ENCODE results near the gene FBXO34.

FBXO34 gene, protein sequence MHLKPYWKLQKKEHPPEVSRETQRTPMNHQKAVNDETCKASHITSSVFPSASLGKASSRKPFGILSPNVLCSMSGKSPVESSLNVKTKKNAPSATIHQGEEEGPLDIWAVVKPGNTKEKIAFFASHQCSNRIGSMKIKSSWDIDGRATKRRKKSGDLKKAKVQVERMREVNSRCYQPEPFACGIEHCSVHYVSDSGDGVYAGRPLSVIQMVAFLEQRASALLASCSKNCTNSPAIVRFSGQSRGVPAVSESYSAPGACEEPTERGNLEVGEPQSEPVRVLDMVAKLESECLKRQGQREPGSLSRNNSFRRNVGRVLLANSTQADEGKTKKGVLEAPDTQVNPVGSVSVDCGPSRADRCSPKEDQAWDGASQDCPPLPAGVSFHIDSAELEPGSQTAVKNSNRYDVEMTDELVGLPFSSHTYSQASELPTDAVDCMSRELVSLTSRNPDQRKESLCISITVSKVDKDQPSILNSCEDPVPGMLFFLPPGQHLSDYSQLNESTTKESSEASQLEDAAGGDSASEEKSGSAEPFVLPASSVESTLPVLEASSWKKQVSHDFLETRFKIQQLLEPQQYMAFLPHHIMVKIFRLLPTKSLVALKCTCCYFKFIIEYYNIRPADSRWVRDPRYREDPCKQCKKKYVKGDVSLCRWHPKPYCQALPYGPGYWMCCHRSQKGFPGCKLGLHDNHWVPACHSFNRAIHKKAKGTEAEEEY

GRCh38 chr14:55270832-55271571 is at the start of gene FBXO34:
Gene FBXO34 (plus strand): TSS chr14:55271421. CDS start chr14:55350391, 78,970 bp downstream.
- peak; percentile 98 to 99 for DNase-seq (ENCODE audit: low read depth in 2 of 2)

- no peak for DNase-seq (ENCODE audit: low read depth in 2 of 2)
Observed at GRCh38 chr14:55221968-55222367, 49.3 kb upstream of the FBXO34 start.

DNA sequence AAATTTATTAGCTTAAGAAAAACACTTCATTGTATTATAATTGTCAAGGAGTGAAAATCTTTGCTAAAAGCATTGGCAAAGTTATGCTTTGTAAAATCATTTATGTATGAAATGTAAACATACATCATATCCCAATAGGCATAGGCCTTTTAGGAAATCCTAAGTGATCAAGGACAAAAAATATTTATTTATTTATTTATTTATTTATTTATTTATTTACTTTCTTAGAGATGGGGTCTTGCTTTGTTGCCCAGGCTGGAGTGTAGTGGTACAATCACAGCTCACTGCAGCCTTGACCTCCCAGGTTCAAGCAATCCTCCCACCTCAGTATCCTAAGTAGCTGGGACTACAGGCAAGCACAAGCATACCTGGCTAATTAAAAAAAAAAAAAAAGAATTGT is 47.9 kb upstream of the FBXO34 start:
- no peak for DNase-seq (ENCODE audit: low read depth in 2 of 2)

DNA sequence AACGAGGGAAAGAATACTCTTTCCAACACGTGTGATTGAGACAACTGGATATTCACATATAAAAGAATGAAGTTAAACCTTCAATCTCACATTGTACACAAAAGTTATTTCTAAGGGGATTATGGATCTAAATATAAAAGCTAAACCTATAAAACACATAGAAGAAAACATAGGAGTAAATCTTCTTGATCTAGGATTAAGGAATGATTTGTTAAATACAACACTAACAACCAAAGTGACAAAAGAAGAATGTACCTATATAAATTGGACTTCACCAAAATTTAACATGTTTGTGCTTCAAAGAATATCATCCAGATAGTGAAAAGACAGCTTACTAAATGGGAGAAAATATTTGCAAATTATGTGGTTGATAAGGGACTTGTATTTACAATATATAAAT is 43.0 kb upstream of the FBXO34 start:
- no peak for DNase-seq (ENCODE audit: low read depth in 2 of 2)

GRCh38 chr14:55233591-55233990 is 37.6 kb upstream of the FBXO34 start:
- no peak for DNase-seq (ENCODE audit: low read depth in 2 of 2)

DNA sequence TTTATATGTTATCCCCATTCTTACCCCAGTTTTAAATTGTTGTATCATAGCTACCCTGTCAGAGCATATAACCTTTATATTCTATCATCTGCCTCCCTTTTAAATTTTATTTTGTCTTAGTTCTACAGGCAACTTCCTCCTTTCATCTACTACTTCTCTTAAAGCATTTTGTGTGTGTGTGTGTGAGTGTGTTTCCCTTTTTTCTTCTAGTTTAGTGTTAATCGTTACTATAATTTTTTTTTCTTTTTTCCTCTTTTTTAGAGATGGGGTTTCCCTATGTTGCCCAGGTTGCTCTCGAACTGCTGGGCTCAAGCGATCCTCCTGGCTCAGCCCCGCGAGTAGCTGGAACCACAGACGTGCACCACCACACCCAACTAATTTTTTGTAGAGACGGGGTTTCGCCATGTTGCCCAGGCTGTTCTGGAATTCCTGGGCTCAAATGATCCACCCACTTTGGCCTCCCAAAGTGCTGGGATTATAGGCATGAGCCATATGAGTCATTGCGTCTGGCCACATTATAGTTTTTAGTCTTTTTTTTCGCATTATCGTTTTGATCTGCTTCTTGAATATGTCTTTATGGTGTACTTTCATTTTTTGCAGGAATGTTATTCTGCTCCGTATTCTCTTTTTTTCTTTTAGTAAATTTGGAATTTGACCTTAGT is 33.1 kb upstream of the FBXO34 start:
- no peak for DNase-seq (ENCODE audit: low read depth in 2 of 2)

DNA sequence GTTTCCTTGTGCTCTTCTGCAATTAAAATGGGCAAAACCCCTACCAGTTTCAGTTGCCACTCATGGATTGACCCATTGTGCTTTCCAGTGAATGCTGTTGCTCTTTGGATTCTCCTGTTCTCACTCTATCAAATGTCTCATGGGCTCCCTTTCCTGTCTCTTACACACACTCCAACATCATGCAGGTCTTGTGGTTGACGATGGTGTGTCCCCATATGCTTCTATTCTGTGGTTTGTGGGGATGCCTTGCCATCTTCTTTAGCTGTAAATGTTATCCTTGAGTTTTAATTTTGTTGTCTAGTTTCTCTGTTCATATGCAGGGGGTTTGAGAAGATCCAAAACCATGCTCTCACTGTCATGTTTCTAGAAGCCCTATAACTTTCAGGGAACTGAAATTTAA is 31.9 kb upstream of the FBXO34 start:
- DNase-seq (ENCODE audit: low read depth in 2 of 2), result no peak

DNA sequence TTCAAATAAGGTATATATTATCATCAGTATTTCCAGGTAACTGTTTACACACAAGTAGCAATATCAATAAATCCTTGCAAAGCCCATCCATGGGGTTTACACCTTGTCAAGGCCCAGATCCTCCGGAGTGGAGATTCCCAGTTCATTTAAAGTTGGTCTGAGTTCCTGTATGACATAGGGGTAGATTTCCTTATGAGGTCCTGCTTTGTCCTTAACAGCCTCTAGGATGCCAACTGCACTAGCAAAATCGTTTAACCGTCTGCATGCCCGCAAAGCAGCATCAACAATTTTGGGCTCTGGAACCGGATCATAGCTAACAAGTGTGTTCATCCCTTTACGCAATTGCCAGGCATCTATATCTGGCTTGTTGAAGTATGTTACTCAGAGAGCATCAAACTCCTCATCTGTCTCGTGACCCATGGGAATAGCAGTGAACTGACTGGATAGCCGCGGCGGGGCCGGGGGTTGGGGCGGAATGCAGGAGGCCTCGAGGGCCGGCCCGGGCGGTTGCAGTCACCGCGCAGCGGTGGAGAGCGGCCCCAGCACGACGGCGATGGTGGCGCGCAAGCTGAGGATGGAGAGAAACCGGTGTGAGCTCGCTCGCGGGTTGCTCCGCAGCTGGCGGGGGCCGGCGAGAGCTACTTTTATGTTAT is 30.6 kb upstream of the FBXO34 start:
- no peak for DNase-seq (ENCODE audit: low read depth in 2 of 2)

DNA sequence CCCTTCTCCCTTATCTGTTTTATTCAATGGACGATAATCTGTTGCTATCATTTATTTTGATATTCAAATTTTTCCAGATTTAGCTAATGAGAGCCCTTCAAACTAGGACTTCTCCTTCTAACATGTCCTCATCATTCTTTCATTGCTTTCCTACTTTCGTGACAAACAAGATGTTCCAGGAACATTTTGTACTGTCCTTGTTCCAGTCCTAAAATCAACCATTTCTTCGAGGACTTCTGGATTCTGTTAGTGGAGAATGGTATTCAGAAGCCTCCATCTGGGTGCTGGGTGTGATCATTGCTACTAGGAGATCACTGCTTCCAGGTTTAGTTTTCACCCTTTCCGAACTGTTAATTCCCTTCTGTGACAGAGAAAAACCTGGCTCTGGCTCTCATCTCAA is 29.5 kb upstream of the FBXO34 start:
- no peak for DNase-seq (ENCODE audit: low read depth in 2 of 2)

- DNase-seq (ENCODE audit: low read depth in 2 of 2), result no peak
Observed at GRCh38 chr14:55243386-55243785, 27.8 kb upstream of the FBXO34 start.

GRCh38 chr14:55243813-55244212 is 27.4 kb upstream of the FBXO34 start:
- no peak for DNase-seq (ENCODE audit: low read depth in 2 of 2)

DNA sequence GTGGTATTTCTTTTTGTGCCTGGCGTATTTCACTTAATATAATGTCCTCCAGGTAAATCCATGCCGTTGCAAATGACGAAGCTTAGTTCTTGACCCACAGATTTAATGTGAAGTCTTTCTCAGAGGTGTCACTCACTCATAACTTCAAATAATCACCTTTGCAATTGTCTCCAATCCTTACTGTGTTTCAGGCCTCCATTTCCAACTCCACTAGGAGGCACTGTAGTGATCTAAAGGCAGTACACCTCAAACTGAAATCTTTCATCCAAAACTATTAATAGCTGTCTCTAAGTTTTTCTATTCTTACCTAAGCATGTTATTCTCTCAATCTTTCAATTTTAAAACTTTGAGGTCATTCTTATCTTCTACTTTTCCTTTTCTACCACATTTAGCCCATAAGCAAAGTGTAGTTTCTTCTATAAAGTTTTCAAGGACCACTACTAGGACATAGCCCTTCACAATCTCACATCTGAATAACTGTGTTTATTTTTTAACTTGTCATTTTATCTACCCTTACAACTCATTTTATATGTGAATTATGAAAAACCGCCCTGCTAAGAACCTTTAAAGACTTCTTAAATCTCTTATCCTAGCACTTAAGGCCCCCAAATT is 25.5 kb upstream of the FBXO34 start:
- DNase-seq (ENCODE audit: low read depth in 2 of 2), result peak in 1 of 2 experiments; percentile 6

GRCh38 chr14:55248411-55248810 is 22.8 kb upstream of the FBXO34 start:
- no peak for DNase-seq (ENCODE audit: low read depth in 2 of 2)

- no peak for DNase-seq (ENCODE audit: low read depth in 2 of 2)
Observed at GRCh38 chr14:55249423-55249822, 21.8 kb upstream of the FBXO34 start.

DNA sequence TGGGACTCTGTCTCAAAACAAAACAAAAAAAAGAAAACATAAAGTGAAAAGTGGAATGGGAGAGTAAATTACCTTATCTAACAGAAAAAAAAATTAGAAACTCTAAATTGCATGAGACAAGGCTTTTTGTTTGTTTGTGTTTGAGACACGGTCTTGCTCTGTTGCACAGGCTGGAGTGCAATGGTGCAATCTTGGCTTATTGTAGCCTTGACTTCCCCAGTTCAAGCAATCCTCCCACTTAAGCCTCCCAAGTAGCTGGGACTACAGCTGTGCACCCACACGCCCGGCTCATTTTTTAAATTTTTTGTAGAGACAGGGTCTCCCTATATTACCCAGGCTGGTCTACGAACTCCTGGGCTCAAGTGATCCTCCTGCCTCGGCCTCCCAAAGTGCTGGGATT is 17.9 kb upstream of the FBXO34 start:
- DNase-seq (ENCODE audit: low read depth in 2 of 2), result no peak

DNA sequence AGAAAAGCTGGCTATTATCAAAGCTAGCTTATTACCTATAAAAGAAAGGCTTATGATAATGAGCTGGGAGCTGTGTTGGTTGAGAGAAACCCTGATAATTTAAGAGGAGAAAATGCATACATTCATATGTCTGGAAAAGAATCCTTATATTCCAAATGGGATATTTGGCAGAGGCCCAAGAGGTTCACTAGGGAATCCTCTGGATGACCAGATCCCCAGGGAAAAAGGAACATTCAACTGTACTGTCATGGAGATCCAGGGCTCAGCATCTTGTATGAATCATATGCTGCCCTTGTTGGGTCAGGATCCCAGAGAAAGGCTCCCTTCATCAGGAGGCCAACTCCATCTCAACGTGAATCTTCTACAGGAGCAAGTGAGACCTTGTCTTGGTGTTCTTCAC is 16.6 kb upstream of the FBXO34 start:
- DNase-seq (ENCODE audit: low read depth in 2 of 2), result no peak

GRCh38 chr14:55255979-55256378 is 15.2 kb upstream of the FBXO34 start:
- DNase-seq (ENCODE audit: low read depth in 2 of 2), result no peak

DNA sequence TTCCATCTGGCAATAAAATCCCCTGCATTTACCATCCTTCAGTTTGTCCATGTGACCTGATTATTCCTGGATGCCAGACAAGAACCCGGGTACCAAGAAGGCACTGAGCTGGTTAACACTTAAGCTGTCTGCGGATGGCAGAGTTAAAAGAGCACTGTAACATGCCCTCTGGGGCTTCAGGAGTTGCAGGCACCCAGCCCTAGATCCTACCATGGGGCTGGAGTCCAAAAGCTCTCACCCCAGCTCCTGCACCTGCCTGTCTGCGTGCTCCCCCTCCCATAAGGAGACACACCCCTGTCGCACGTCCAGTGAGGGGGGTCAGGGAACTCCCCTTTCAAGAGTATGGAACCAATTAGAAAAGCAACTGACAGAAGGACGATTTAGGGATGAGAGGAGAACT is 14.6 kb upstream of the FBXO34 start:
- DNase-seq (ENCODE audit: low read depth in 2 of 2), result no peak

DNA sequence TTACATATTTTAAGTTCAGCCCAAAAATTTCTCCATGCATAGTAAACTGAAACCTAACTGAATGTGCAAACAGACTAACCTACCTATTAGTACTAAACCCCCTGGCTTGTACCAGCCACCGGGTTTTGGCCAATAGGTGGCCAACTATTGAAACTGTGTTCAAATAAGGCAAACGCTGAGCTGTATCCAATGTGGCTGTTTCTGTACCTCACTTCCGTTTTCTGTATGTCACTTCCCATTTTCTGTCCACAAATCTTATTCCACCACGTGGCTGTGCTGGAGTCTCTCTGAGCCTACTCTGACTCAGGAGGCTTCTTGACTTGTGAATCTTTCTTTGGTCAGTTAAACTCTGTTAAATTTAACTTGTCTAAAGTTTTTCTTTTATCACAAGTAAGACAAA is 6.0 kb upstream of the FBXO34 start:
- no peak for DNase-seq (ENCODE audit: low read depth in 2 of 2)

- DNase-seq (ENCODE audit: low read depth in 2 of 2), result no peak
Observed at GRCh38 chr14:55267820-55268219, 3.4 kb upstream of the FBXO34 start.

Data from stimulated activated CD4-positive, alpha-beta T cell treated with anti-CD3 and anti-CD28 coated beads, Interleukin-12 subunit alpha, Interleukin-12 subunit beta, amount 100 ng/mL, for 24 hours (primary cell).